ENCODE measurements around the gene TMEM63A. TPM values are rescaled to one million over a fixed set of nuclear protein-coding genes. Genes with fewer than 3 reads are reported as not detected.
A peak's percentile ranks its signal among the peaks of the same experiment; 100 is the strongest.

The TMEM63A gene
- total and polyA plus RNA-seq, 2 of the 13 experiments (the other 11 are each of a cell fraction or from before 2014, with no cell fraction given) = 23.9 to 53.3 TPM

DNA sequence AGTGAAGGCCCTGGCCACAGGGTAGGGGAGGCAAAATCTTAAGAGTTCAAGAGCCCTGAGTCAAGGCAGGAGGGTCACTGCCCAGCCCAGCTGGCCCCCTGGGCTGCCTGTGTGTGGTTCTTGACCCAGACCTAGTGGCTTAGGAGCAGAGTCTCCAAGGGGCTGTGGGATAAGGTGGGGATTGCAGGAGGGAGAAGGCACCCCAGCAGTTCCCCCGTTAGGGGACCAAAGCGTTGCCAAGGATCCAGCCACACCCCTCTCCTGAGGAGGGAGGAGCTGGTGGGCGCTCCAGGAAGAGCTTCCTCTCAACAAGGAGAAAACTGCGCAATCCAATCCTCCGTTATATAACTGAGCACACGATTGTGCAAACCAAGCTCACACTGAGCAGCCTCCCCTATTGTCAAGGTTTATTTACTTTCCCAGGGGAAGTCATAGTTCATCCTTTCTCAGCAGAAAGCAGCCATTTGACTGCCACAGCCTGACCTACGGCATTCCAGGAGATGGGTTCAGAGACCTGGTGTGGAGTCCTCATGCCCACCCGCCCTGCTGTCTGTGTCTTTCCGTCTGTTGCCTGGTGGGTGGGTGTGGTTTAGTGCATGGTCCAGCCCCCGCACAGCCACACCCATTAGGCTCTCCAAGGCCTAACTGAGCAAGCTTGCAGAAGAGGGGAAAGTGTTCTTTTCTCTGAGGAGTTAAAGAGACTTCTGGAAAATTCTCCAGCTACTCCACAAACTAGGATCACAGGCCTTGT, 68.8 kb downstream of the TMEM63A start:
- Histone ChIP-seq H3K9ac (ENCODE audit: insufficient read depth, low read depth, low read length) (peak overlapping the region; percentile 38), H3K27me3 (ENCODE audit: control insufficient read depth in 1 of 2, insufficient read depth in 2 of 2, low read length in 2 of 2) (no peaks in the 10 kb centered on the region), H3K9me3 (ENCODE audit: low read length) (no peaks in the 10 kb centered on the region), H2AFZ (ENCODE audit: low read length) (no peak overlapping the region), H4K20me1 (ENCODE audit: insufficient read depth, low read length) (no peaks in the 10 kb centered on the region), H3K4me1 (ENCODE audit: insufficient read depth, low read length) (peaks cover 81% of the 10 kb centered on the region), H3K36me3 (replicated peaks in 1 of 2; ENCODE audit: control insufficient read depth in 1 of 2, insufficient read depth in 2 of 2, low read length in 2 of 2) (peaks cover 0 to 1% of the 10 kb centered on the region in 2 experiments; a peak in 1 of 5 replicates), H3K4me3 (replicated peaks in 1 of 3; ENCODE audit: insufficient read depth in 1 of 3, low read depth in 2 of 3, low read length in 3 of 3) (peak overlapping the region in 2 of 3 experiments; percentile 11 to 49; a peak in 3 of 6 replicates), H3K79me2 (ENCODE audit: insufficient read depth, low read length) (peaks cover 47% of the 10 kb centered on the region), H3K27ac (ENCODE audit: extremely low read length, insufficient read depth, low read length) (peak overlapping the region; percentile 72), H3K4me2 (ENCODE audit: low read depth, low read length) (peak overlapping the region; percentile 93)
- peak; percentile 100 for FAIRE-seq
- BruUV-seq (replicated peaks) = no TSS peak
- 0% methylated on average over 4 of the region's 10 CpGs for WGBS (ENCODE audit: low lambda C conversion rate)
- in situ Hi-C loops (cut with HindIII; ENCODE audit: extremely low pct_ligation_motif_present, low pct_unique_long_range_greater_than_20kb) (no loop called here), intact Hi-C loops (cut with micrococcal nuclease; ENCODE audit: unreplicated experiment) (loop anchor here (1.0 to 2.0 kb wide), 3 partner anchors 31 to 69 kb away; partner anchors contain the start of genes SRP9 and TMEM63A)
- DNase-seq (ENCODE audit: low spot score) = peak; percentile 100
- ATAC-seq = peak; percentile 84
- CTCF ChIA-PET (ENCODE audit: low intra/inter-chr PET ratio, low total read pairs) = no interaction called here
- POLR2A ChIA-PET = interaction anchor here (0.6 to 6.3 kb wide), 16 partner anchors 9 to 249 kb away, joined by 3 to 87 read pairs (median 4); partner anchors contain the start of genes H3-3A, PYCR2, SRP9 and TMEM63A
- no peak; the same call in 1 of the 2 replicates for TF ChIP-seq NFAT5 (CRISPR knock-in tag; IDR thresholded peaks at IDR 0.05)
- TF ChIP-seq FLYWCH1 (CRISPR knock-in tag; IDR thresholded peaks at IDR 0.05) = no peak
- TF ChIP-seq ETS1 (CRISPR knock-in tag; IDR thresholded peaks at IDR 0.05) = no peak
- peak; percentile 95 for TF ChIP-seq ZKSCAN8 (CRISPR knock-in tag; IDR thresholded peaks at IDR 0.05; ENCODE audit: borderline replicate concordance)
- peak; percentile 92 for TF ChIP-seq ZSCAN29 (CRISPR knock-in tag; conservative IDR thresholded peaks at IDR 0.05)
- no peak for TF ChIP-seq NFRKB (IDR thresholded peaks at IDR 0.05)
- TF ChIP-seq, protein P1, sequence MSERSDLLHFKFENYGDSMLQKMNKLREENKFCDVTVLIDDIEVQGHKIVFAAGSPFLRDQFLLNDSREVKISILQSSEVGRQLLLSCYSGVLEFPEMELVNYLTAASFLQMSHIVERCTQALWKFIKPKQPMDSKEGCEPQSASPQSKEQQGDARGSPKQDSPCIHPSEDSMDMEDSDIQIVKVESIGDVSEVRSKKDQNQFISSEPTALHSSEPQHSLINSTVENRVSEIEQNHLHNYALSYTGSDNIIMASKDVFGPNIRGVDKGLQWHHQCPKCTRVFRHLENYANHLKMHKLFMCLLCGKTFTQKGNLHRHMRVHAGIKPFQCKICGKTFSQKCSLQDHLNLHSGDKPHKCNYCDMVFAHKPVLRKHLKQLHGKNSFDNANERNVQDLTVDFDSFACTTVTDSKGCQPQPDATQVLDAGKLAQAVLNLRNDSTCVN (CRISPR knock-in tag; IDR thresholded peaks at IDR 0.05; ENCODE audit: borderline replicate concordance) = peak; percentile 37; the same call in 1 of the 2 replicates
- TF ChIP-seq, protein P2, sequence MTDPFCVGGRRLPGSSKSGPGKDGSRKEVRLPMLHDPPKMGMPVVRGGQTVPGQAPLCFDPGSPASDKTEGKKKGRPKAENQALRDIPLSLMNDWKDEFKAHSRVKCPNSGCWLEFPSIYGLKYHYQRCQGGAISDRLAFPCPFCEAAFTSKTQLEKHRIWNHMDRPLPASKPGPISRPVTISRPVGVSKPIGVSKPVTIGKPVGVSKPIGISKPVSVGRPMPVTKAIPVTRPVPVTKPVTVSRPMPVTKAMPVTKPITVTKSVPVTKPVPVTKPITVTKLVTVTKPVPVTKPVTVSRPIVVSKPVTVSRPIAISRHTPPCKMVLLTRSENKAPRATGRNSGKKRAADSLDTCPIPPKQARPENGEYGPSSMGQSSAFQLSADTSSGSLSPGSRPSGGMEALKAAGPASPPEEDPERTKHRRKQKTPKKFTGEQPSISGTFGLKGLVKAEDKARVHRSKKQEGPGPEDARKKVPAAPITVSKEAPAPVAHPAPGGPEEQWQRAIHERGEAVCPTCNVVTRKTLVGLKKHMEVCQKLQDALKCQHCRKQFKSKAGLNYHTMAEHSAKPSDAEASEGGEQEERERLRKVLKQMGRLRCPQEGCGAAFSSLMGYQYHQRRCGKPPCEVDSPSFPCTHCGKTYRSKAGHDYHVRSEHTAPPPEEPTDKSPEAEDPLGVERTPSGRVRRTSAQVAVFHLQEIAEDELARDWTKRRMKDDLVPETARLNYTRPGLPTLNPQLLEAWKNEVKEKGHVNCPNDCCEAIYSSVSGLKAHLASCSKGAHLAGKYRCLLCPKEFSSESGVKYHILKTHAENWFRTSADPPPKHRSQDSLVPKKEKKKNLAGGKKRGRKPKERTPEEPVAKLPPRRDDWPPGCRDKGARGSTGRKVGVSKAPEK (CRISPR knock-in tag; IDR thresholded peaks at IDR 0.05; ENCODE audit: borderline replicate concordance) = no peak
- TF ChIP-seq ZNF496 (CRISPR knock-in tag; IDR thresholded peaks at IDR 0.05; ENCODE audit: insufficient replicate concordance) = no peak
- peak; percentile 53; the same call in 1 of the 2 replicates for TF ChIP-seq FOXP1 (IDR thresholded peaks at IDR 0.05)
- TF ChIP-seq FOXP1 (CRISPR knock-in tag; IDR thresholded peaks at IDR 0.05) = peak; percentile 91
- TF ChIP-seq ZMYM4 (CRISPR knock-in tag; IDR thresholded peaks at IDR 0.05) = peak; percentile 96
- TF ChIP-seq ZNF746 (CRISPR knock-in tag; IDR thresholded peaks at IDR 0.05) = peak; percentile 84; the same call in 1 of the 2 replicates

Measured in HepG2 (cell line).